IPS-20b (cell line): ENCODE results near the gene HMX1.

Source experiments
- H3K27ac ChIP-seq: one replicate; pipeline ENCODE4 v1.5.1; 2013; ENCODE audit warnings: low read length
- H3K27me3 ChIP-seq: 2 replicates; pipeline ENCODE4 v1.6.1; 2013; ENCODE audit warnings: mild to moderate bottlenecking, low read length, inconsistent platforms; ENCODE audit not compliant: insufficient read depth
- H3K36me3 ChIP-seq: 2 replicates; pipeline ENCODE4 v1.6.1; 2013; ENCODE audit warnings: low read depth, mild to moderate bottlenecking, inconsistent platforms, low read length, moderate library complexity; ENCODE audit not compliant: insufficient read depth
- H3K4me1 ChIP-seq: 2 replicates; pipeline ENCODE4 v1.6.1; 2013; ENCODE audit warnings: mild to moderate bottlenecking, control low read depth, inconsistent platforms, low read length, moderate library complexity; ENCODE audit not compliant: insufficient read depth
- H3K4me3 ChIP-seq: 2 replicates; pipeline ENCODE4 v1.5.1; 2013; ENCODE audit warnings: mild to moderate bottlenecking, low read length, inconsistent platforms
- H3K9ac ChIP-seq: 2 replicates; pipeline ENCODE4 v1.6.1; 2013; ENCODE audit warnings: low read depth, mild to moderate bottlenecking, inconsistent platforms, low read length, moderate library complexity
- H3K9me3 ChIP-seq: 2 replicates; pipeline ENCODE4 v1.6.1; 2013; ENCODE audit warnings: mild to moderate bottlenecking, low read depth, low read length, inconsistent platforms; ENCODE audit not compliant: insufficient read depth

Gene HMX1

DNA sequence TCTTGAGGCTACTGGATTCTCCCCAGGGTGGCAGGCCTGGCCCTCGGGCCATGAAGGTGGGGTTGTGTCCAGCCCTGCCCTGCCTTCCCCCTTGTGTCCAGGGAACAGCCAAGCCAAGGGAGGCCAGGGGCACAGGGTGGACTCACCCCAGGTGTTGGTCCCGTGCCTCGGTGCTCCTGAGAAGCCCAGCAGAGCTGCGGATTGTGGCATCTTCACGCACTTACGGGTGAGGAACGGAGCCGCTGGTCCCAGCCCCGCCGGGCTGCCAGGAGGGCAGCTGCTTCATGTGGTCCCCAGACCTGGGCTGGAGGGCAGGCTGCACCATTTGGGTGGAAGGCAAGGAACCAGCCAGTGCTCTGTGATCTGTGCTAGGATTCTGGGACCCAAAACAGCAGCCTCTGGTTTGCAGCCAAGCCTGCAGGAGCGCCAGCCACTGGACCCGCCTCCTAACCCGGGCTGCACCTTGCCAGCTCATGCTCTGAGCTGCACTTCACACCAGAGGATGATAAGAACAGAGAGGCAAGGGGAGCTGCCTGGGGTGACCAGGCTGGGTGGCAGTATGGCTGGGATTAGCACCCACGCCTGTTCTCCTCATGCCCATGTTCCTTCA lies 36.1 kb upstream of the HMX1 start:
- H3K27me3 ChIP-seq: peaks cover 6% of the 10 kb centered on the region; the same call in 1 of the 2 replicates
- no peaks in the 10 kb centered on the region for H3K36me3 ChIP-seq
- no peaks in the 10 kb centered on the region for H3K4me1 ChIP-seq
- no peaks in the 10 kb centered on the region for H3K9me3 ChIP-seq
- H3K9ac ChIP-seq: no peak overlapping the region
- H3K27ac ChIP-seq: no peak overlapping the region
- no peak overlapping the region for H3K4me3 ChIP-seq

DNA sequence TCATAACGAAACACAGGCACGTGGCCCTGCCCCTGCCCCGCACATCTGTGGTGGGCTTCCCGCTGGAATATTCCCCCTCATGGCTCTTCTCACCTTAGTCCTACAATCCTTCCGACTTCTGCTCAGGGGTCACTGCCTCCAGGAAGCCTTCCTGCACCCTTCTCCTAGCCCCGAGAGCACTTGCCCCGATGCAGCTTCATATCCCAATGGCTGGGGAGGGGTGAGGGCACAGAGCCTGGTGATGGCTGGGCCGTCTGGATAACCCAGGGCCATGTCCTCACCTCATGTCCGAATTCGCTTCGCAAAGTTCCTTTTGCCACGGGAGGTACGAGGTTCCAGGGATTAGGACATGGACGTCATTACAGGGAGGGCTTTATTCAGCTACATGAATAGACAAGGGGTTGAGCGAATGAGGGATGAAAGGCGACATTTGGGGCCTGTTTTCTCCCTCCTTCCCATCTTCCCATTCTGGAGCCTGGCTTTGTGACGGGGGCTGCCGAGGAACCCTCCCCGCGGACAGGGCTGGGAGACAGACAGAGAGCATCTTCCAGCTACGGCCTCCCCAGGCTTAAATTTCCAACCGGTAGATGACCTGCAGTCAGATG lies 35.5 kb upstream of the HMX1 start:
- peaks cover 6% of the 10 kb centered on the region; the same call in 1 of the 2 replicates for H3K27me3 ChIP-seq
- H3K9ac ChIP-seq: no peak overlapping the region
- no peaks in the 10 kb centered on the region for H3K36me3 ChIP-seq
- no peak overlapping the region for H3K27ac ChIP-seq
- H3K9me3 ChIP-seq: peaks cover 5% of the 10 kb centered on the region
- H3K4me3 ChIP-seq: no peak overlapping the region
- no peaks in the 10 kb centered on the region for H3K4me1 ChIP-seq

DNA sequence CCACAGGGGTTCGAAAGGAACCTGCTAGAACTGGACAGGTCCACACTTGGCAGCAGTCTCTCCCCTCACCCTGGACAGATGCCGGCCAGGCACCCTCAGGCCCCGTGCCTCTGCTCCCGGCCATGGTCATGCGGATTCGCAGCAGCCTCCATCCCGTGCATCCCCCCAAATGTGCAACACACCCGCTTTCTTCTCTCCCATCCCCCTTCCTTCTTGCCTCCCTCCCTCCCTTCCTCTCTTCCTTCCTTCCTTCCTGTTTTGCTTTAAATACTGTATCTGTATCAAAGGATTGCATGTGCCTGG lies 35.0 kb upstream of the HMX1 start:
- Histone ChIP-seq H3K4me3 (no peak overlapping the region), H3K27me3 (peaks cover 6% of the 10 kb centered on the region; the same call in 1 of the 2 replicates), H3K27ac (no peak overlapping the region)

GRCh38 chr4:8905773-8906667 lies 34.4 kb upstream of the HMX1 start:
- H3K4me1 ChIP-seq: no peaks in the 10 kb centered on the region
- no peak overlapping the region for H3K9ac ChIP-seq
- H3K27me3 ChIP-seq: peaks cover 6% of the 10 kb centered on the region; the same call in 1 of the 2 replicates
- H3K27ac ChIP-seq: no peak overlapping the region
- peaks cover 16% of the 10 kb centered on the region for H3K9me3 ChIP-seq
- no peaks in the 10 kb centered on the region for H3K36me3 ChIP-seq
- H3K4me3 ChIP-seq: no peak overlapping the region

More for the DNA sequence above, 35.0 kb upstream of the HMX1 start:
- Histone ChIP-seq H3K36me3 (no peaks in the 10 kb centered on the region), H3K4me1 (no peaks in the 10 kb centered on the region), H3K9ac (no peak overlapping the region), H3K9me3 (peaks cover 10% of the 10 kb centered on the region)

GRCh38 chr4:8905226-8905772 lies 33.7 kb upstream of the HMX1 start:
- H3K9ac ChIP-seq: no peak overlapping the region
- no peaks in the 10 kb centered on the region for H3K4me1 ChIP-seq
- peaks cover 22% of the 10 kb centered on the region for H3K9me3 ChIP-seq
- H3K27ac ChIP-seq: no peak overlapping the region
- no peaks in the 10 kb centered on the region for H3K36me3 ChIP-seq
- no peak overlapping the region for H3K4me3 ChIP-seq
- H3K27me3 ChIP-seq: peaks cover 6% of the 10 kb centered on the region; the same call in 1 of the 2 replicates

GRCh38 chr4:8904666-8905065 lies 33.0 kb upstream of the HMX1 start:
- peaks cover 22% of the 10 kb centered on the region for H3K9me3 ChIP-seq
- H3K36me3 ChIP-seq: no peaks in the 10 kb centered on the region
- no peak overlapping the region for H3K27ac ChIP-seq
- H3K9ac ChIP-seq: no peak overlapping the region
- no peak overlapping the region for H3K4me3 ChIP-seq
- no peaks in the 10 kb centered on the region for H3K4me1 ChIP-seq
- peaks cover 10% of the 10 kb centered on the region; the same call in 1 of the 2 replicates for H3K27me3 ChIP-seq

DNA sequence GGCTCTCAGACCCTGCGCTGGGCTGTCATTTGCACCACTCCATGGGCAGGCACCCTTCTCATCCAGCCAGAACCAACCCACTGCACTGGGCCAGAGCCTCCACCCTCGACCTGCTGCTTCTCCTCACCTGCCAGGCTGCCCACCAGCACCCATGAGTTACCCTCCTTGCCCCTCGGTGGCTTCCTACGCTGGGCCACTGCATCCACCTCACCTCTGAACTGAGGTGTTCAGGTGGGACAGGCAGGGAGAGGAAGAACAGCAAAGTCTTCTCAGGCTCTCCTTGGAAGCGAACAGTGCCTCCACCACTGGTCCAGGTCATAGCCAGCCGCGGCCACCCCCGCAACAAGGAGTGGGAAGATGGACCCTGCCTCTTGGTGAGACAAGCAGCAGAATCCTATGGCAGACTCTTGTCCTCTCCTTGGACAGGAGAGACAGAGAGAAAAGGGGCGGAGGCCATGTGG lies 32.4 kb upstream of the HMX1 start:
- H3K27ac ChIP-seq: no peak overlapping the region
- H3K9ac ChIP-seq: no peak overlapping the region
- H3K4me1 ChIP-seq: no peaks in the 10 kb centered on the region
- H3K27me3 ChIP-seq: peaks cover 16% of the 10 kb centered on the region; the same call in 1 of the 2 replicates
- H3K9me3 ChIP-seq: peaks cover 22% of the 10 kb centered on the region
- H3K36me3 ChIP-seq: no peaks in the 10 kb centered on the region
- no peak overlapping the region for H3K4me3 ChIP-seq

GRCh38 chr4:8901335-8901734 lies 29.7 kb upstream of the HMX1 start:
- Histone ChIP-seq H3K27me3 (peaks cover 40% of the 10 kb centered on the region), H3K4me1 (peaks cover 3% of the 10 kb centered on the region), H3K4me3 (no peak overlapping the region), H3K9me3 (peaks cover 22% of the 10 kb centered on the region), H3K27ac (no peak overlapping the region), H3K9ac (no peak overlapping the region), H3K36me3 (no peaks in the 10 kb centered on the region)

DNA sequence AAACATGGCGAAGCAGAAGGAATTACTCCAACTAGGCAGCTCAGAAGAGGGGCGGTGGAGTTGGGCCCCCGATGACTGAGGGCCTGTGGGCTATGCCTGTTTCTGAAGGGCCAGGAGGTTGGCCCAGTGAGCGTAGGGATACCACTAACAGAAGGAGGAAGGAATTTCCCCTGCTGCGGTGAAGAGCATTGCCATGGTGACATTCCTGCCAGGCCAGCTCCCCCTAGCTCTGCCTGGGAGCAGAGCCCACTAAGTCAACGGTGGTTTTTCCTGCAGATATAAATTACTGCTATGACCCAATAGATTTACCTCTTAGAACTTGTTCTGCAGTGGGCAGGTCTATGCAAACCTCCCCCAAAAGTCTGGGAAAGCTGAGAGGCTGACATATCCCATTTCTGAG lies 28.9 kb upstream of the HMX1 start:
- H3K9me3 ChIP-seq: peaks cover 22% of the 10 kb centered on the region
- no peak overlapping the region for H3K9ac ChIP-seq
- H3K4me1 ChIP-seq: peaks cover 3% of the 10 kb centered on the region
- no peak overlapping the region for H3K4me3 ChIP-seq
- H3K36me3 ChIP-seq: no peaks in the 10 kb centered on the region
- peaks cover 47% of the 10 kb centered on the region for H3K27me3 ChIP-seq
- H3K27ac ChIP-seq: no peak overlapping the region

- peaks cover 3% of the 10 kb centered on the region for H3K4me1 ChIP-seq
- H3K9ac ChIP-seq: no peak overlapping the region
- H3K36me3 ChIP-seq: no peaks in the 10 kb centered on the region
- peaks cover 22% of the 10 kb centered on the region for H3K9me3 ChIP-seq
- H3K4me3 ChIP-seq: no peak overlapping the region
- peaks cover 63% of the 10 kb centered on the region for H3K27me3 ChIP-seq
- H3K27ac ChIP-seq: no peak overlapping the region
These were observed 26.8 kb upstream of the HMX1 start for GRCh38 chr4:8898419-8898818.

GRCh38 chr4:8897251-8898167 lies 25.9 kb upstream of the HMX1 start:
- H3K27me3 ChIP-seq: peaks cover 72% of the 10 kb centered on the region
- H3K4me3 ChIP-seq: no peak overlapping the region
- H3K9ac ChIP-seq: no peak overlapping the region

More at GRCh38 chr4:8897251-8898167, 25.9 kb upstream of the HMX1 start:
- peaks cover 22% of the 10 kb centered on the region for H3K9me3 ChIP-seq
- H3K36me3 ChIP-seq: no peaks in the 10 kb centered on the region
- H3K4me1 ChIP-seq: peaks cover 3% of the 10 kb centered on the region
- no peak overlapping the region for H3K27ac ChIP-seq
